ENCODE results near the gene CPN2. TPM values are rescaled to one million over a fixed set of nuclear protein-coding genes. Genes with fewer than 3 reads are reported as not detected.
A peak's percentile ranks its signal among the peaks of the same experiment; 100 is the strongest.

Gene CPN2
- total RNA-seq, 1 experiment from 2014 or later, result not detected

GRCh38 chr3:194346035-194346434 lies 5.1 kb downstream of the CPN2 start:
- CTCF ChIA-PET, result interaction anchor here (1.0 to 1.5 kb wide), 5 partner anchors 10 to 684 kb away, joined by 3 to 4 read pairs (median 3); no protein-coding TSS in a partner anchor
- Mint-ChIP-seq H3K27me3 (ENCODE audit: unreplicated experiment) (peaks cover 38% of the 10 kb centered on the region), H3K4me1 (ENCODE audit: low read depth, unreplicated experiment) (peaks cover 7% of the 10 kb centered on the region), H3K27ac (ENCODE audit: unreplicated experiment) (no peak overlapping the region), H3K9me3 (ENCODE audit: low read depth, unreplicated experiment) (no peaks in the 10 kb centered on the region), H3K4me3 (ENCODE audit: low read depth, unreplicated experiment) (no peak overlapping the region), H3K36me3 (ENCODE audit: insufficient read depth, unreplicated experiment) (peaks cover 4% of the 10 kb centered on the region)
- no TSS peak for BruUV-seq (replicated peaks)
- no peak for TF ChIP-seq CTCF (IDR thresholded peaks at IDR 0.05; ENCODE audit: unreplicated experiment)
- intact Hi-C loops (cut with micrococcal nuclease; ENCODE audit: unreplicated experiment), result no loop called here
- no peak for DNase-seq

- peak; percentile 99 for TF ChIP-seq CTCF (IDR thresholded peaks at IDR 0.05; ENCODE audit: unreplicated experiment)
- intact Hi-C loops (cut with micrococcal nuclease; ENCODE audit: unreplicated experiment), result loop anchor here (5.0 kb wide), 1 partner anchor 682 kb away; no protein-coding TSS in a partner anchor
- Mint-ChIP-seq H3K36me3 (ENCODE audit: insufficient read depth, unreplicated experiment) (peaks cover 4% of the 10 kb centered on the region), H3K4me3 (ENCODE audit: low read depth, unreplicated experiment) (no peak overlapping the region), H3K27ac (ENCODE audit: unreplicated experiment) (no peak overlapping the region), H3K27me3 (ENCODE audit: unreplicated experiment) (peaks cover 57% of the 10 kb centered on the region), H3K4me1 (ENCODE audit: low read depth, unreplicated experiment) (peaks cover 7% of the 10 kb centered on the region), H3K9me3 (ENCODE audit: low read depth, unreplicated experiment) (no peaks in the 10 kb centered on the region)
- BruUV-seq (replicated peaks), result no TSS peak
- CTCF ChIA-PET, result interaction anchor here (0.6 to 2.5 kb wide), 20 partner anchors 8 to 1266 kb away, joined by 3 to 10 read pairs (median 3); no protein-coding TSS in a partner anchor
- peak; percentile 94 for DNase-seq
Observed at GRCh38 chr3:194344012-194344411, 7.1 kb downstream of the CPN2 start.

- Mint-ChIP-seq H3K27me3 (ENCODE audit: unreplicated experiment) (peaks cover 57% of the 10 kb centered on the region), H3K36me3 (ENCODE audit: insufficient read depth, unreplicated experiment) (peaks cover 4% of the 10 kb centered on the region), H3K9me3 (ENCODE audit: low read depth, unreplicated experiment) (no peaks in the 10 kb centered on the region), H3K27ac (ENCODE audit: unreplicated experiment) (no peak overlapping the region), H3K4me1 (ENCODE audit: low read depth, unreplicated experiment) (peaks cover 7% of the 10 kb centered on the region), H3K4me3 (ENCODE audit: low read depth, unreplicated experiment) (no peak overlapping the region)
- DNase-seq, result no peak
- BruUV-seq (replicated peaks), result no TSS peak
- CTCF ChIA-PET, result interaction anchor here (0.6 to 2.5 kb wide), 13 partner anchors 8 to 1267 kb away, joined by 3 to 10 read pairs (median 4); no protein-coding TSS in a partner anchor
- TF ChIP-seq CTCF (IDR thresholded peaks at IDR 0.05; ENCODE audit: unreplicated experiment), result no peak
- intact Hi-C loops (cut with micrococcal nuclease; ENCODE audit: unreplicated experiment), result loop anchor here (5.0 kb wide), 1 partner anchor 681 kb away; no protein-coding TSS in a partner anchor
Observed at GRCh38 chr3:194343561-194343893, 7.6 kb downstream of the CPN2 start.

- CTCF ChIA-PET, result interaction anchor here (0.6 to 2.5 kb wide), 9 partner anchors 15 to 1267 kb away, joined by 3 to 10 read pairs (median 5); no protein-coding TSS in a partner anchor
- H3K36me3 Mint-ChIP-seq (ENCODE audit: insufficient read depth, unreplicated experiment), result peaks cover 4% of the 10 kb centered on the region
- intact Hi-C loops (cut with micrococcal nuclease; ENCODE audit: unreplicated experiment), result loop anchor here (5.0 kb wide), 1 partner anchor 681 kb away; no protein-coding TSS in a partner anchor
- H3K27me3 Mint-ChIP-seq (ENCODE audit: unreplicated experiment), result peaks cover 57% of the 10 kb centered on the region
- H3K9me3 Mint-ChIP-seq (ENCODE audit: low read depth, unreplicated experiment), result no peaks in the 10 kb centered on the region
- peaks cover 7% of the 10 kb centered on the region for H3K4me1 Mint-ChIP-seq (ENCODE audit: low read depth, unreplicated experiment)
- TF ChIP-seq CTCF (IDR thresholded peaks at IDR 0.05; ENCODE audit: unreplicated experiment), result no peak
- no TSS peak for BruUV-seq (replicated peaks)
- no peak overlapping the region for H3K27ac Mint-ChIP-seq (ENCODE audit: unreplicated experiment)
- H3K4me3 Mint-ChIP-seq (ENCODE audit: low read depth, unreplicated experiment), result no peak overlapping the region
- DNase-seq, result no peak
Observed at GRCh38 chr3:194342861-194343560, 8.1 kb downstream of the CPN2 start.

Data from Calu3 (cell line).